Neuronal stem cell (in vitro differentiated cells): ENCODE data around the gene ACKR3.

Experiments used
- DNase-seq: peaks from one replicate; pipeline ENCODE4 v3.0.0-alpha.2; 2013; ENCODE audit warnings: low spot score
- H2AFZ ChIP-seq: one replicate; pipeline ENCODE4 v1.6.1; 2013; ENCODE audit warnings: mild to moderate bottlenecking, low read length, inconsistent platforms
- H2AK5ac ChIP-seq: 2 replicates; pipeline ENCODE4 v1.6.1; 2013; ENCODE audit warnings: low read depth, mild to moderate bottlenecking, inconsistent platforms, low read length, moderate library complexity, mixed read lengths
- H2BK120ac ChIP-seq: 2 replicates; pipeline ENCODE4 v1.6.1; 2013; ENCODE audit warnings: low read depth, mild to moderate bottlenecking, inconsistent platforms, low read length, moderate library complexity, mixed read lengths
- H2BK12ac ChIP-seq: one replicate; pipeline ENCODE4 v1.6.1; 2013; ENCODE audit warnings: low read length, inconsistent platforms
- H2BK15ac ChIP-seq: 2 replicates; pipeline ENCODE4 v1.6.1; 2013; ENCODE audit warnings: mild to moderate bottlenecking, low read length, inconsistent platforms, mixed read lengths
- H2BK5ac ChIP-seq: one replicate; pipeline ENCODE4 v1.6.1; 2013; ENCODE audit warnings: inconsistent platforms, mild to moderate bottlenecking, low read length, moderate library complexity
- H3K14ac ChIP-seq: one replicate; pipeline ENCODE4 v1.6.1; 2013; ENCODE audit warnings: low read length, inconsistent platforms
- H3K18ac ChIP-seq: 2 replicates; pipeline ENCODE4 v1.6.1; 2013; ENCODE audit warnings: low read length, inconsistent platforms
- H3K23ac ChIP-seq: 2 replicates; pipeline ENCODE4 v1.6.1; 2013; ENCODE audit warnings: low read depth, mild to moderate bottlenecking, mixed read lengths, low read length, inconsistent platforms; ENCODE audit not compliant: poor library complexity
- H3K27ac ChIP-seq: replicated peaks from 3 replicates; pipeline ENCODE4 v1.5.1; 2013; ENCODE audit warnings: low read length, inconsistent platforms
- H3K27me3 ChIP-seq, 3 experiments: 2 replicates each; pipeline ENCODE4 v1.6.1; 2013; ENCODE audit warnings: low read length in 3 of 3, mild to moderate bottlenecking in 2 of 3, inconsistent platforms in 1 of 3, low read depth in 1 of 3, mixed read lengths in 1 of 3, moderate library complexity in 1 of 3; ENCODE audit not compliant: control insufficient read depth in 3 of 3, insufficient read depth in 3 of 3
- H3K36me3 ChIP-seq, 2 donors: replicated peaks in 1 of 2; 2 replicates each; pipeline ENCODE4 v1.6.1; 2013; ENCODE audit warnings: low read length in 2 of 2; ENCODE audit not compliant: control insufficient read depth in 2 of 2, insufficient read depth in 2 of 2
- H3K4ac ChIP-seq: 2 replicates; pipeline ENCODE4 v1.6.1; 2013; ENCODE audit warnings: inconsistent platforms, mild to moderate bottlenecking, low read length, moderate library complexity
- H3K4me1 ChIP-seq, 2 donors: 1 replicate in 1 of 2; 2 replicates in 1 of 2; pipeline ENCODE4 v1.6.1; 2013; ENCODE audit warnings: low read length in 2 of 2, low read depth in 1 of 2; ENCODE audit not compliant: control insufficient read depth in 2 of 2, insufficient read depth in 1 of 2
- H3K4me2 ChIP-seq: one replicate; pipeline ENCODE4 v1.6.1; 2013; ENCODE audit warnings: mild to moderate bottlenecking, low read length, inconsistent platforms; ENCODE audit not compliant: insufficient read depth, poor library complexity, severe bottlenecking
- H3K4me3 ChIP-seq, 2 donors: 2 replicates each; pipeline ENCODE4 v1.5.1; 2013; ENCODE audit warnings: low read length in 2 of 2, mild to moderate bottlenecking in 2 of 2, inconsistent platforms in 1 of 2, moderate library complexity in 1 of 2
- H3K79me1 ChIP-seq: one replicate; pipeline ENCODE4 v1.6.1; 2013; ENCODE audit warnings: low read depth, mild to moderate bottlenecking, inconsistent platforms, low read length, moderate library complexity
- H3K9ac ChIP-seq: one replicate; pipeline ENCODE4 v1.6.1; 2013; ENCODE audit warnings: mild to moderate bottlenecking, low read depth, low read length, inconsistent platforms; ENCODE audit not compliant: poor library complexity
- H3K9me3 ChIP-seq, 2 donors: replicated peaks in 1 of 2; 2 replicates each; pipeline versions ENCODE3 to v1.6.1; 2013; ENCODE audit warnings: low read length in 2 of 2, mild to moderate bottlenecking in 2 of 2, inconsistent platforms in 1 of 2, low read depth in 1 of 2, mixed read lengths in 1 of 2, moderate library complexity in 1 of 2; ENCODE audit not compliant: control insufficient read depth in 2 of 2, insufficient read depth in 1 of 2
- H4K8ac ChIP-seq: one replicate; pipeline ENCODE4 v1.6.1; 2013; ENCODE audit warnings: low read depth, mild to moderate bottlenecking, inconsistent platforms, low read length, moderate library complexity
- H4K91ac ChIP-seq: one replicate; pipeline ENCODE4 v1.6.1; 2013; ENCODE audit warnings: low read length, low read depth, mild to moderate bottlenecking, inconsistent platforms; ENCODE audit not compliant: poor library complexity
- WGBS, 2 donors: extraction: QIAGEN DNeasy Blood & Tissue Kit; methylation state at CpG; one replicate each; pipeline ENCODE4 v1.1.7; 2013; ENCODE audit warnings: missing lambda C conversion rate in 2 of 2, mixed read lengths in 1 of 2; ENCODE audit not compliant: insufficient read length in 2 of 2, insufficient replicate concordance in 1 of 2; ENCODE audit errors: extremely low coverage in 2 of 2; 5-methylcytosine and 5-hydroxymethylcytosine counted together

The ACKR3 gene

GRCh38 chr2:236619910-236620612 is 50.4 kb downstream of the ACKR3 start:
- Histone ChIP-seq H2AK5ac (no peak overlapping the region), H4K91ac (no peak overlapping the region), H3K4me2 (no peak overlapping the region), H2BK15ac (no peak overlapping the region), H3K27me3 (no peaks in the 10 kb centered on the region), H3K18ac (no peak overlapping the region), H2BK120ac (no peak overlapping the region), H3K27ac (no peak overlapping the region), H2AFZ (peak overlapping the region; percentile 49), H2BK12ac (no peak overlapping the region), H3K36me3 (no peaks in the 10 kb centered on the region), H3K14ac (no peak overlapping the region), H3K23ac (no peak overlapping the region), H3K4ac (no peak overlapping the region), H4K8ac (no peak overlapping the region), H3K79me1 (no peaks in the 10 kb centered on the region), H2BK5ac (no peak overlapping the region), H3K4me3 (no peak overlapping the region), H3K9me3 (no peaks in the 10 kb centered on the region), H3K9ac (no peak overlapping the region), H3K4me1 (peaks cover 2 to 5% of the 10 kb centered on the region in 2 donors)
- DNase-seq: no peak
- no CpG with 5 or more reads among the region's 5 CpGs for WGBS, 2 donors

GRCh38 chr2:236621786-236622185 is 52.2 kb downstream of the ACKR3 start:
- Histone ChIP-seq H3K9ac (no peak overlapping the region), H2AFZ (no peak overlapping the region), H3K18ac (no peak overlapping the region), H3K4ac (no peak overlapping the region), H2AK5ac (no peak overlapping the region), H3K23ac (no peak overlapping the region), H3K36me3 (no peaks in the 10 kb centered on the region), H3K14ac (no peak overlapping the region), H3K79me1 (no peaks in the 10 kb centered on the region), H2BK12ac (peak overlapping the region; percentile 11), H3K27ac (no peak overlapping the region), H3K9me3 (no peaks in the 10 kb centered on the region), H3K4me2 (no peak overlapping the region), H4K91ac (no peak overlapping the region), H2BK15ac (no peak overlapping the region), H4K8ac (no peak overlapping the region), H3K4me1 (peaks cover 2 to 5% of the 10 kb centered on the region in 2 donors), H2BK120ac (no peak overlapping the region), H2BK5ac (no peak overlapping the region), H3K4me3 (no peak overlapping the region), H3K27me3 (no peaks in the 10 kb centered on the region)
- no peak for DNase-seq
- no CpG with 5 or more reads among the region's 15 CpGs for WGBS, 2 donors

GRCh38 chr2:236622201-236622600 is 52.6 kb downstream of the ACKR3 start:
- Histone ChIP-seq H3K4me1 (peaks cover 2 to 5% of the 10 kb centered on the region in 2 donors), H2BK15ac (no peak overlapping the region), H3K4me2 (no peak overlapping the region), H2BK12ac (peak overlapping the region; percentile 11), H3K27ac (no peak overlapping the region), H3K36me3 (no peaks in the 10 kb centered on the region), H3K27me3 (no peaks in the 10 kb centered on the region), H2BK5ac (no peak overlapping the region), H3K4ac (no peak overlapping the region), H3K4me3 (no peak overlapping the region), H3K9ac (no peak overlapping the region), H3K14ac (no peak overlapping the region), H4K91ac (no peak overlapping the region), H2BK120ac (no peak overlapping the region), H3K79me1 (no peaks in the 10 kb centered on the region), H3K23ac (no peak overlapping the region), H3K18ac (no peak overlapping the region), H3K9me3 (no peaks in the 10 kb centered on the region), H4K8ac (no peak overlapping the region), H2AFZ (no peak overlapping the region), H2AK5ac (no peak overlapping the region)
- no peak for DNase-seq
- no CpG with 5 or more reads among the region's 6 CpGs for WGBS, 2 donors

- Histone ChIP-seq H2BK12ac (no peak overlapping the region), H4K8ac (no peak overlapping the region), H3K27me3 (no peaks in the 10 kb centered on the region), H2BK15ac (no peak overlapping the region), H3K9me3 (no peaks in the 10 kb centered on the region), H2AK5ac (peak overlapping the region; percentile 65), H3K4me1 (peaks cover 2 to 5% of the 10 kb centered on the region in 2 donors), H2BK120ac (no peak overlapping the region), H3K9ac (no peak overlapping the region), H3K79me1 (no peaks in the 10 kb centered on the region), H3K36me3 (no peaks in the 10 kb centered on the region), H3K18ac (peak overlapping the region; percentile 45), H3K23ac (no peak overlapping the region), H4K91ac (no peak overlapping the region), H2AFZ (no peak overlapping the region), H2BK5ac (no peak overlapping the region), H3K4me3 (no peak overlapping the region), H3K4ac (no peak overlapping the region), H3K27ac (no peak overlapping the region), H3K14ac (no peak overlapping the region), H3K4me2 (no peak overlapping the region)
- no peak for DNase-seq
- WGBS, 2 donors: no CpG with 5 or more reads among the region's 9 CpGs
Observed at GRCh38 chr2:236622660-236623059, 53.0 kb downstream of the ACKR3 start.
